ENCODE data around the gene PUM2. TPM values are rescaled to one million over a fixed set of nuclear protein-coding genes. Genes with fewer than 3 reads are reported as not detected.

Gene PUM2
- total RNA-seq, 2 donors from 2014 or later: 114 to 126 TPM

- Histone ChIP-seq H3K27ac (ENCODE audit: low read depth, low read length) (no peak overlapping the region), H3K27me3 (ENCODE audit: control insufficient read depth, insufficient read depth, low read length, poor library complexity, severe bottlenecking) (no peaks in the 10 kb centered on the region), H3K4me3 (ENCODE audit: low read length) (no peak overlapping the region), H3K4me1 (ENCODE audit: control insufficient read depth, insufficient read depth, low read length) (no peaks in the 10 kb centered on the region), H3K9ac (ENCODE audit: extremely low read depth, low read length, poor library complexity, severe bottlenecking) (no peak overlapping the region), H3K36me3 (ENCODE audit: control insufficient read depth, insufficient read depth, low read length) (peaks cover 91% of the 10 kb centered on the region), H3K9me3 (ENCODE audit: control insufficient read depth, low read length) (no peaks in the 10 kb centered on the region)
- no peak for TF ChIP-seq CTCF (conservative IDR thresholded peaks at IDR 0.05)
- no peak for DNase-seq
- Mint-ChIP-seq H3K27ac (peak overlapping the region; percentile 46), H3K9me3 (no peaks in the 10 kb centered on the region), H3K4me1 (peaks cover 6% of the 10 kb centered on the region), H3K4me3 (no peak overlapping the region), H3K36me3 (ENCODE audit: low read depth) (peaks cover 19% of the 10 kb centered on the region), H3K27me3 (ENCODE audit: insufficient read depth) (no peaks in the 10 kb centered on the region)
- 90 to 100% methylated on average over 2 to 6 of the region's 7 CpGs for WGBS, 2 experiments (ENCODE audit: insufficient coverage in 1 of 2, insufficient read length in 1 of 2)
Measured at GRCh38 chr2:20288642-20289340, 61.9 kb downstream of the PUM2 start.

GRCh38 chr2:20282916-20283592, 67.6 kb downstream of the PUM2 start:
- no peaks in the 10 kb centered on the region for H3K27me3 ChIP-seq (ENCODE audit: control insufficient read depth, insufficient read depth, low read length, poor library complexity, severe bottlenecking)
- H3K27ac ChIP-seq (ENCODE audit: low read depth, low read length): no peak overlapping the region
- no peaks in the 10 kb centered on the region for H3K9me3 ChIP-seq (ENCODE audit: control insufficient read depth, low read length)
- TF ChIP-seq CTCF (conservative IDR thresholded peaks at IDR 0.05): no peak
- no peak overlapping the region for H3K4me3 Mint-ChIP-seq
- WGBS, 2 experiments (ENCODE audit: insufficient coverage in 1 of 2, insufficient read length in 1 of 2): 95 to 100% methylated on average over 2 to 3 of the region's 3 CpGs
- H3K9me3 Mint-ChIP-seq: no peaks in the 10 kb centered on the region
- no peak overlapping the region for H3K9ac ChIP-seq (ENCODE audit: extremely low read depth, low read length, poor library complexity, severe bottlenecking)
- no peaks in the 10 kb centered on the region for H3K4me1 Mint-ChIP-seq
- DNase-seq: no peak
- H3K4me1 ChIP-seq (ENCODE audit: control insufficient read depth, insufficient read depth, low read length): no peaks in the 10 kb centered on the region
- no peak overlapping the region for H3K4me3 ChIP-seq (ENCODE audit: low read length)
- no peaks in the 10 kb centered on the region for H3K27me3 Mint-ChIP-seq (ENCODE audit: insufficient read depth)
- peaks cover 33% of the 10 kb centered on the region for H3K36me3 Mint-ChIP-seq (ENCODE audit: low read depth)
- H3K36me3 ChIP-seq (ENCODE audit: control insufficient read depth, insufficient read depth, low read length): peaks cover 99% of the 10 kb centered on the region
- no peak overlapping the region for H3K27ac Mint-ChIP-seq

- Histone ChIP-seq H3K9ac (ENCODE audit: extremely low read depth, low read length, poor library complexity, severe bottlenecking) (no peak overlapping the region), H3K27ac (ENCODE audit: low read depth, low read length) (no peak overlapping the region), H3K4me1 (ENCODE audit: control insufficient read depth, insufficient read depth, low read length) (no peaks in the 10 kb centered on the region), H3K36me3 (ENCODE audit: control insufficient read depth, insufficient read depth, low read length) (peaks cover 97% of the 10 kb centered on the region), H3K9me3 (ENCODE audit: control insufficient read depth, low read length) (no peaks in the 10 kb centered on the region), H3K4me3 (ENCODE audit: low read length) (no peak overlapping the region), H3K27me3 (ENCODE audit: control insufficient read depth, insufficient read depth, low read length, poor library complexity, severe bottlenecking) (no peaks in the 10 kb centered on the region)
- H3K27me3 Mint-ChIP-seq (ENCODE audit: insufficient read depth): no peaks in the 10 kb centered on the region
- no peak overlapping the region for H3K27ac Mint-ChIP-seq
- no peak for TF ChIP-seq CTCF (conservative IDR thresholded peaks at IDR 0.05)
- no peak overlapping the region for H3K4me3 Mint-ChIP-seq
- no peak for DNase-seq
- no peaks in the 10 kb centered on the region for H3K4me1 Mint-ChIP-seq
- no peaks in the 10 kb centered on the region for H3K9me3 Mint-ChIP-seq
- WGBS, 2 experiments (ENCODE audit: insufficient coverage in 1 of 2, insufficient read length in 1 of 2): 93% methylated on average over 2 of the region's 2 CpGs
- H3K36me3 Mint-ChIP-seq (ENCODE audit: low read depth): peaks cover 38% of the 10 kb centered on the region
Measured at GRCh38 chr2:20281876-20282275, 68.8 kb downstream of the PUM2 start.

Measured in endodermal cell (in vitro differentiated cells).